T-helper 1 cell treated with Interleukin-12 subunit alpha and Interleukin-12 subunit beta and Interleukin-4 antibody, amounts not matched to agents 30 ng/mL and 1 ng/mL, for 36 hours (primary cell): ENCODE data around the gene NTSR1. TPM values are rescaled to one million over a fixed set of nuclear protein-coding genes. Genes with fewer than 3 reads are reported as not detected.

ENCODE experiments used
- intact Hi-C: fragments of 100-400 bp; cut with micrococcal nuclease; formaldehyde crosslinking; loops from one replicate; pipeline ENCODE4 v1.15.1; 2024
- total RNA-seq: library from RNA; stranded (reverse); gene quantifications from 2 replicates; pipeline ENCODE4 v1.2.3, GENCODE V29; 2022

Gene NTSR1
- not detected in 2 replicates for total RNA-seq

GRCh38 chr20:62708591-62709536 is at the start of gene NTSR1:
Gene NTSR1 (plus strand): TSS chr20:62708836. CDS start chr20:62709208, 372 bp downstream.
- intact Hi-C loops: no loop called here

- intact Hi-C loops: no loop called here
These were observed 49.0 kb upstream of the NTSR1 start for GRCh38 chr20:62659488-62660239.

GRCh38 chr20:62660240-62660615 is 48.4 kb upstream of the NTSR1 start:
- intact Hi-C loops: no loop called here

- intact Hi-C loops: no loop called here
These were observed 47.9 kb upstream of the NTSR1 start for GRCh38 chr20:62660768-62661167.

- intact Hi-C loops: no loop called here
These were observed 47.0 kb upstream of the NTSR1 start for GRCh38 chr20:62661647-62662046.

GRCh38 chr20:62662422-62662821 is 46.2 kb upstream of the NTSR1 start:
- intact Hi-C loops: no loop called here

GRCh38 chr20:62663145-62664018 is 45.3 kb upstream of the NTSR1 start:
- intact Hi-C loops: no loop called here

- intact Hi-C loops: no loop called here
These were observed 44.3 kb upstream of the NTSR1 start for GRCh38 chr20:62664019-62664971.

GRCh38 chr20:62665153-62665754 is 43.4 kb upstream of the NTSR1 start:
- intact Hi-C loops: no loop called here

GRCh38 chr20:62665826-62666735 is 42.6 kb upstream of the NTSR1 start:
- intact Hi-C loops: no loop called here

GRCh38 chr20:62666736-62667529 is 41.7 kb upstream of the NTSR1 start:
- intact Hi-C loops: no loop called here

GRCh38 chr20:62667530-62668440 is 40.9 kb upstream of the NTSR1 start:
- intact Hi-C loops: loop anchor here (1.0 kb wide), 2 partner anchors 124 to 141 kb away; no protein-coding TSS in a partner anchor

GRCh38 chr20:62668441-62669027 is 40.1 kb upstream of the NTSR1 start:
- intact Hi-C loops: loop anchor here (1.0 kb wide), 2 partner anchors 123 to 140 kb away; no protein-coding TSS in a partner anchor

- intact Hi-C loops: no loop called here
These were observed 39.4 kb upstream of the NTSR1 start for GRCh38 chr20:62669249-62669648.

- intact Hi-C loops: no loop called here
These were observed 38.5 kb upstream of the NTSR1 start for GRCh38 chr20:62670156-62670555.

- intact Hi-C loops: no loop called here
These were observed 37.6 kb upstream of the NTSR1 start for GRCh38 chr20:62670998-62671397.
